Spinal cord (tissue), 10 donors: Measurements from ENCODE around the gene RPTOR. TPM values are rescaled to one million over a fixed set of nuclear protein-coding genes. Genes with fewer than 3 reads are reported as not detected.

Experiments
- DNase-seq, 6 donors: peaks; one replicate each; pipeline versions ENCODE4 v3.0.0 to v3.0.0-alpha.2; 2013 to 2015; ENCODE audit warnings: low spot score in 6 of 6, low read depth in 4 of 6
- H3K27ac ChIP-seq: one replicate; pipeline ENCODE4 v1.5.1; 2013; ENCODE audit warnings: low read depth, low read length, control low read depth
- H3K27me3 ChIP-seq: one replicate; pipeline ENCODE4 v1.6.1; 2013; ENCODE audit warnings: low read length; ENCODE audit not compliant: control insufficient read depth, insufficient read depth
- H3K36me3 ChIP-seq: one replicate; pipeline ENCODE4 v1.6.1; 2013; ENCODE audit warnings: low read length; ENCODE audit not compliant: control insufficient read depth, insufficient read depth
- H3K4me1 ChIP-seq: one replicate; pipeline ENCODE4 v1.6.1; 2013; ENCODE audit warnings: low read length; ENCODE audit not compliant: control insufficient read depth, insufficient read depth
- H3K4me3 ChIP-seq: one replicate; pipeline ENCODE4 v1.5.1; 2013; ENCODE audit warnings: low read depth, low read length, control low read depth
- H3K9me3 ChIP-seq: one replicate; pipeline ENCODE4 v1.6.1; 2013; ENCODE audit warnings: low read length; ENCODE audit not compliant: control insufficient read depth, insufficient read depth
- WGBS: methylation state at CpG from one replicate; pipeline ENCODE4 v1.1.5; 2013; ENCODE audit warnings: missing lambda C conversion rate; ENCODE audit not compliant: insufficient coverage; 5-methylcytosine and 5-hydroxymethylcytosine counted together
- polyA plus RNA-seq, 2 donors: library from polyadenylated mRNA; unstranded; fragments of 120-200 nt; gene quantifications; one replicate each; pipeline ENCODE4 v1.2.1, GENCODE V29; 2013; ENCODE audit not compliant: insufficient read length in 2 of 2
- total RNA-seq, 2 donors: library from RNA; depleted of rRNA in 1 of 2; stranded (reverse); fragments of 120-200 nt in 1 of 2; fragments of >200 nt in 1 of 2; gene quantifications; one replicate each; pipeline versions ENCODE4 v1.2.3 to v1.2.4, GENCODE V29; 2013 to 2014
- donor health status: healthy.

RPTOR gene
- total and polyA plus RNA-seq, 4 donors: 17.1 to 27.2 (median 21.6) TPM

GRCh38 chr17:80959330-80960036, 414.8 kb downstream of the RPTOR start:
- H3K4me1 ChIP-seq: peaks cover 38% of the 10 kb centered on the region
- peak in 3 of 6 donors; percentile 72 to 96 (median 87) for DNase-seq

GRCh38 chr17:80960037-80960796, 415.6 kb downstream of the RPTOR start:
- peak overlapping the region; percentile 65 for H3K27ac ChIP-seq
- no peak overlapping the region for H3K4me3 ChIP-seq
- peaks cover 38% of the 10 kb centered on the region for H3K4me1 ChIP-seq
- peaks cover 76% of the 10 kb centered on the region for H3K36me3 ChIP-seq
- WGBS: 72% methylated on average over 24 of the region's 24 CpGs
- no peak for DNase-seq
- H3K9me3 ChIP-seq: no peaks in the 10 kb centered on the region
- H3K27me3 ChIP-seq: no peaks in the 10 kb centered on the region

More at GRCh38 chr17:80959330-80960036, 414.8 kb downstream of the RPTOR start:
- Histone ChIP-seq H3K27ac (peak overlapping the region; percentile 65), H3K9me3 (no peaks in the 10 kb centered on the region), H3K27me3 (no peaks in the 10 kb centered on the region), H3K36me3 (peaks cover 72% of the 10 kb centered on the region), H3K4me3 (no peak overlapping the region)
- 28% methylated on average over 23 of the region's 23 CpGs for WGBS

- Histone ChIP-seq H3K27me3 (no peaks in the 10 kb centered on the region), H3K9me3 (no peaks in the 10 kb centered on the region), H3K36me3 (peaks cover 82% of the 10 kb centered on the region), H3K27ac (no peak overlapping the region), H3K4me1 (peaks cover 38% of the 10 kb centered on the region), H3K4me3 (no peak overlapping the region)
- 85% methylated on average over 29 of the region's 31 CpGs for WGBS
- no peak for DNase-seq
Measured at GRCh38 chr17:80960797-80961452, 416.3 kb downstream of the RPTOR start.

- 50% methylated on average over 15 of the region's 21 CpGs for WGBS
- H3K36me3 ChIP-seq: peaks cover 82% of the 10 kb centered on the region
- DNase-seq: peak in 2 of 6 donors; percentile 37 to 62
- no peaks in the 10 kb centered on the region for H3K9me3 ChIP-seq
- no peaks in the 10 kb centered on the region for H3K27me3 ChIP-seq
- no peak overlapping the region for H3K27ac ChIP-seq
- peaks cover 38% of the 10 kb centered on the region for H3K4me1 ChIP-seq
- no peak overlapping the region for H3K4me3 ChIP-seq
Measured at GRCh38 chr17:80961541-80962330, 417.1 kb downstream of the RPTOR start.

- peaks cover 87% of the 10 kb centered on the region for H3K36me3 ChIP-seq
- H3K27ac ChIP-seq: no peak overlapping the region
- no peaks in the 10 kb centered on the region for H3K27me3 ChIP-seq
- 91% methylated on average over 25 of the region's 41 CpGs for WGBS
- H3K4me1 ChIP-seq: peaks cover 40% of the 10 kb centered on the region
- no peak overlapping the region for H3K4me3 ChIP-seq
- H3K9me3 ChIP-seq: no peaks in the 10 kb centered on the region
- no peak for DNase-seq
Measured at GRCh38 chr17:80962356-80963329, 418.0 kb downstream of the RPTOR start.

- WGBS: 77% methylated on average over 49 of the region's 49 CpGs
Measured at GRCh38 chr17:80963812-80964543, 419.3 kb downstream of the RPTOR start.

GRCh38 chr17:80964544-80964856, 419.9 kb downstream of the RPTOR start:
- Histone ChIP-seq H3K27ac (no peak overlapping the region), H3K4me1 (peaks cover 49% of the 10 kb centered on the region)
- WGBS: 70% methylated on average over 13 of the region's 14 CpGs

More at GRCh38 chr17:80963812-80964543, 419.3 kb downstream of the RPTOR start:
- H3K27ac ChIP-seq: no peak overlapping the region
- peaks cover 84% of the 10 kb centered on the region for H3K36me3 ChIP-seq
- no peaks in the 10 kb centered on the region for H3K9me3 ChIP-seq
- no peak overlapping the region for H3K4me3 ChIP-seq
- peaks cover 49% of the 10 kb centered on the region for H3K4me1 ChIP-seq
- no peaks in the 10 kb centered on the region for H3K27me3 ChIP-seq
- DNase-seq: peak in 1 of 6 donors; percentile 55

GRCh38 chr17:80964859-80965580, 420.4 kb downstream of the RPTOR start:
- H3K36me3 ChIP-seq: peaks cover 75% of the 10 kb centered on the region
- peaks cover 49% of the 10 kb centered on the region for H3K4me1 ChIP-seq
- H3K4me3 ChIP-seq: no peak overlapping the region
- no peaks in the 10 kb centered on the region for H3K9me3 ChIP-seq
- H3K27me3 ChIP-seq: peaks cover 5% of the 10 kb centered on the region
- DNase-seq: no peak
- no peak overlapping the region for H3K27ac ChIP-seq
- 89% methylated on average over 35 of the region's 36 CpGs for WGBS

More at GRCh38 chr17:80964544-80964856, 419.9 kb downstream of the RPTOR start:
- Histone ChIP-seq H3K27me3 (no peaks in the 10 kb centered on the region), H3K4me3 (no peak overlapping the region), H3K9me3 (no peaks in the 10 kb centered on the region), H3K36me3 (peaks cover 80% of the 10 kb centered on the region)
- DNase-seq: no peak
